Vagina (tissue), 2 donors: Measurements from ENCODE around the gene MTMR12. TPM values are rescaled to one million over a fixed set of nuclear protein-coding genes. Genes with fewer than 3 reads are reported as not detected.

Source experiments
- DNase-seq, 2 donors: peaks; one replicate each; pipeline ENCODE4 v3.0.0-alpha.2; 2017; ENCODE audit errors: extremely low spot score in 2 of 2
- H3K27ac ChIP-seq: fragments of 200-600 bp; sonication (generic); one replicate; pipeline ENCODE4 v1.5.1; 2019
- H3K27me3 ChIP-seq: fragments of 200-600 bp; sonication (generic); one replicate; pipeline ENCODE4 v1.5.1; 2019
- H3K36me3 ChIP-seq, 2 donors: fragments of 200-600 bp; sonication (generic); one replicate each; pipeline ENCODE4 v1.5.1; 2017 to 2019
- H3K4me1 ChIP-seq: fragments of 200-600 bp; sonication (generic); one replicate; pipeline ENCODE4 v1.5.1; 2019
- H3K4me3 ChIP-seq, 2 donors: fragments of 200-600 bp; sonication (generic); 1 replicate in 1 of 2; 2 replicates in 1 of 2; pipeline ENCODE4 v1.5.1; 2016 to 2019
- H3K9me3 ChIP-seq: fragments of 200-600 bp; sonication (generic); one replicate; pipeline ENCODE4 v1.5.1; 2019
- POLR2A ChIP-seq, 2 donors: fragments of 450-650 bp; IDR thresholded peaks; one replicate each; pipeline ENCODE4 v1.6.1; 2017; ENCODE audit warnings: antibody characterized with exemption in 2 of 2, mild to moderate bottlenecking in 2 of 2, moderate library complexity in 2 of 2
- POLR2AphosphoS5 ChIP-seq, 2 donors: sonication (generic); formaldehyde crosslinking; IDR thresholded peaks; one replicate each; pipeline ENCODE4 v1.9.0; 2017; ENCODE audit warnings: antibody characterized with exemption in 2 of 2, mild to moderate bottlenecking in 2 of 2, low read depth in 1 of 2; ENCODE audit not compliant: insufficient read depth in 1 of 2
- intact Hi-C: fragments of 100-400 bp; cut with DNase I; formaldehyde crosslinking; loops from one replicate; pipeline ENCODE4 v1.15.1; 2023
- total RNA-seq: library from RNA; depleted of rRNA; stranded (reverse); fragments of >200 nt; gene quantifications from one replicate; pipeline ENCODE4 v1.2.3, GENCODE V29; 2016
- TF ChIP-seq, protein P1 (sequence below), 3 experiments: fragments of 450-650 bp in 2 of 3; fragments of 200-600 bp in 1 of 3; sonication (generic) in 1 of 3; IDR thresholded peaks; one replicate each; pipeline ENCODE4 v1.5.1; 2017 to 2019; ENCODE audit warnings: antibody characterized with exemption in 3 of 3, mild to moderate bottlenecking in 2 of 3, moderate library complexity in 2 of 3

Gene MTMR12
- total RNA-seq, 1 donor from 2014 or later, result 23.8 TPM

DNA sequence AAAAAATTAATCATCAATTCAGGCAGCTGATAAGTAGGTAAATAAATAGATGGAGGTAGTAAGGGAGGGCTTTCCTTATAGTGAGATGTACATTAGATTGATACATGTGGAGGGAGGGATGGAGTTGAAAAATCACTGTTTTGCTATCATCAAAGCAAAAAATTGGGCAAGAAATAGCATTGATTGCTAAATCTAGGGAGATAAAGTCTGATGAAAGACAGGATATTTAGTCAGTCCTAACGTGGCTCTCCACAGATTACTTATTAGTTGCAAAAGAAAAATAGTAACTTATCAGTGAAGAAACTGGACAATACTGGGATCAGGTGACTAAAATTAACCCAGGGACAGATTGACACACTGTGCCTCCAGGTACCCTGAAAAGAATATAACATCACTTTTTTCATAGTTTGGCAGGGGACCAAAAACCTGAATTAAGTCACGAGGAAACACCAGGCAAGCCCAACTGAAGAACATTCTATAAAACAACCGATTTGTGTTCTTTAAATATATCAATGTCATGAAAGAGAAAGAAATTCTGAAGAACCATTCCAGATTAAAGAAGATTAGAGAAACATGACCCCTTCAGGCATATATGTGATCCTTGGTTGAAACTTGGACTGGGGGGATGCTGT lies 111.5 kb downstream of the MTMR12 start:
- Histone ChIP-seq H3K27ac (no peak overlapping the region), H3K4me3 (no peak overlapping the region), H3K9me3 (no peaks in the 10 kb centered on the region), H3K36me3 (no peaks in the 10 kb centered on the region), H3K4me1 (peaks cover 11% of the 10 kb centered on the region), H3K27me3 (no peaks in the 10 kb centered on the region)
- intact Hi-C loops, result no loop called here
- TF ChIP-seq, protein P1, sequence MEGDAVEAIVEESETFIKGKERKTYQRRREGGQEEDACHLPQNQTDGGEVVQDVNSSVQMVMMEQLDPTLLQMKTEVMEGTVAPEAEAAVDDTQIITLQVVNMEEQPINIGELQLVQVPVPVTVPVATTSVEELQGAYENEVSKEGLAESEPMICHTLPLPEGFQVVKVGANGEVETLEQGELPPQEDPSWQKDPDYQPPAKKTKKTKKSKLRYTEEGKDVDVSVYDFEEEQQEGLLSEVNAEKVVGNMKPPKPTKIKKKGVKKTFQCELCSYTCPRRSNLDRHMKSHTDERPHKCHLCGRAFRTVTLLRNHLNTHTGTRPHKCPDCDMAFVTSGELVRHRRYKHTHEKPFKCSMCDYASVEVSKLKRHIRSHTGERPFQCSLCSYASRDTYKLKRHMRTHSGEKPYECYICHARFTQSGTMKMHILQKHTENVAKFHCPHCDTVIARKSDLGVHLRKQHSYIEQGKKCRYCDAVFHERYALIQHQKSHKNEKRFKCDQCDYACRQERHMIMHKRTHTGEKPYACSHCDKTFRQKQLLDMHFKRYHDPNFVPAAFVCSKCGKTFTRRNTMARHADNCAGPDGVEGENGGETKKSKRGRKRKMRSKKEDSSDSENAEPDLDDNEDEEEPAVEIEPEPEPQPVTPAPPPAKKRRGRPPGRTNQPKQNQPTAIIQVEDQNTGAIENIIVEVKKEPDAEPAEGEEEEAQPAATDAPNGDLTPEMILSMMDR (IDR thresholded peaks at IDR 0.05), result no peak
- TF ChIP-seq POLR2A (IDR thresholded peaks at IDR 0.05), result no peak
- TF ChIP-seq POLR2AphosphoS5 (IDR thresholded peaks at IDR 0.05; ENCODE audit: insufficient read depth in 1 of 2, low read depth in 1 of 2), result no peak
- no peak for DNase-seq

DNA sequence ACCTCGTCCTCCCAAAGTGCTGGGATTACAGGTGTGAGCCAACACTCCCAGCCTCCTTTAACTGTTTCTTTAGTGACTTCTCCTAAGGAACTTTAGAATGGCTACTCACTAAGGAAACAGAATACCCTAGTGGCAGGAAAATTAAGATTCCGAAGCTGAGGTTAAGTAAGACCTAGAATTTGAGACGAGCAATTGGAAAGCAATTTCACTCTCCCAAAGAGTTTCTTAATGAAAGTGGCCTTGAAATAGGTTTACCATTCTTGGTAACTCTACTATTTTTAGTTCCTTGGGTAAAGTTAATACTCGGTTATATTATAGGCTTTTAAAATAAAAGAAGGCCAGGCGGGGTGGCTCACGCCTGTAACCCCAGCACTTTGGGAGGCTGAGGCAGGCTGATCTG lies 115.7 kb downstream of the MTMR12 start:
- H3K36me3 ChIP-seq, result no peaks in the 10 kb centered on the region
- intact Hi-C loops, result no loop called here
- no peak for TF ChIP-seq POLR2A (IDR thresholded peaks at IDR 0.05)
- TF ChIP-seq, protein P1 (IDR thresholded peaks at IDR 0.05), result no peak
- no peak for TF ChIP-seq POLR2AphosphoS5 (IDR thresholded peaks at IDR 0.05; ENCODE audit: insufficient read depth in 1 of 2, low read depth in 1 of 2)
- H3K4me1 ChIP-seq, result peaks cover 23% of the 10 kb centered on the region
- no peak overlapping the region for H3K4me3 ChIP-seq
- H3K27me3 ChIP-seq, result no peaks in the 10 kb centered on the region
- no peaks in the 10 kb centered on the region for H3K9me3 ChIP-seq
- no peak for DNase-seq
- no peak overlapping the region for H3K27ac ChIP-seq

DNA sequence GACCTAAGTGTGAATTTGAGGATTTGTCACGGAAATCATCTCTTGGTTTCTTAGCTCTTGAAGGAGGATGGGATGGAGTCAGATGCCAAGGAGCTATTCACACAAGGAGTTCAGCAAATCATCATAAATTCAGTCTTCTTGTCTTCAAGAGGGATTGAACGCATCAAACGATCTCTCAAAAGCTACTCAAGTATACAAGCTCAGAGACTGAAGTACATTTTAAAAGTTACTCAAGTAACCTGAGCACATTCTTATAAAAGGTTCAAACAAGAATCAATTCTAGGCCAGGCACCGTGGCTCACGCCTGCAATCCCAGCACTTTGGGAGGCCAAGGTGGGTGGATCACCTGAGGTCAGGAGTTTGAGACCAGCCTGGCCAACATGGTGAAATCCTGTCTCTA lies 117.5 kb downstream of the MTMR12 start:
- H3K4me3 ChIP-seq, result no peak overlapping the region
- H3K9me3 ChIP-seq, result no peaks in the 10 kb centered on the region
- H3K27ac ChIP-seq, result no peak overlapping the region
- peaks cover 12% of the 10 kb centered on the region for H3K4me1 ChIP-seq
- no peak for DNase-seq
- intact Hi-C loops, result no loop called here
- H3K36me3 ChIP-seq, result no peaks in the 10 kb centered on the region
- no peaks in the 10 kb centered on the region for H3K27me3 ChIP-seq
- TF ChIP-seq, protein P1 (IDR thresholded peaks at IDR 0.05), result no peak
- no peak for TF ChIP-seq POLR2A (IDR thresholded peaks at IDR 0.05)

DNA sequence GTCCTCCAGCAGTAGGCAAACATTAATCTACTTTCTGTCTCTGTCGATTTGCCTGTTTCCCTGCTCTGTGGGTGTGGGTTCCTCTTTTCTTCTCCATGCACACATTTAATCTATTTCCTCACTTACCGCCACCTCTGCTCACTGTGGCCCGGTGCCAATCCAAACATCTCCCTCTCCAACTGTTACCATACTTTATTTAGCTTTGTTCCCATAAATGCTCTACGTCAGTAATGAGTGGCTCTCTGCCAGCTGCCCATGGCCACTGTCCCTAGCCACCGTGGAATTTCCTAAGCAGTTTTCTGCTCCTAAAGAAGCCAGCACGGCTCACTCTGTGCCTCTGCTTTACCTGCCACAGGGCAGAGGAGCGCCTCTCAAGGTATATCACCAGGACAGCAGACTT lies 119.1 kb downstream of the MTMR12 start:
- Histone ChIP-seq H3K4me3 (no peak overlapping the region), H3K27ac (peak overlapping the region; percentile 30), H3K9me3 (no peaks in the 10 kb centered on the region), H3K27me3 (no peaks in the 10 kb centered on the region), H3K4me1 (peaks cover 16% of the 10 kb centered on the region), H3K36me3 (no peaks in the 10 kb centered on the region)
- DNase-seq, result no peak
- TF ChIP-seq POLR2AphosphoS5 (IDR thresholded peaks at IDR 0.05; ENCODE audit: insufficient read depth in 1 of 2, low read depth in 1 of 2), result peak in 1 of 2 donors; percentile 84
- TF ChIP-seq, protein P1 (IDR thresholded peaks at IDR 0.05), result no peak
- intact Hi-C loops, result no loop called here

DNA sequence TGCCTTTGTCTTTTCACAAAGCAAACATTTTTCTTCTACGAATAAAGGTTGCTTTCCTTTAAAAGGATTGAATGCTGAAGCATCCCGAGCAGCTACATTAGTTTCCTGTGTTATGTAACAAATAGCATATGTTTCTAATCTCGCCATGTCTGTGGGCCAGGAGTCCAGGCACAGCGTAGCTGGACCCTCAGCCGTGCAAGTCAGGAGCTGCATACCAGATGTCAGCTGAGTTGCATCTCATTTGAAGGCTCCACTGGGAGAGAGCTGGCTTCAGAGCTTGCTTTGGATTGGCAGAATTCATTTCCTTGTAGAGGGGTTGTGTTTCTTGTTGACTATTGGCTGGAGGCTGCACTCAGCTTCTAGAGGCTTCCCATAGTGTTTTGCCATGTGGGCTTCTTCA lies 122.6 kb downstream of the MTMR12 start:
- intact Hi-C loops, result no loop called here
- TF ChIP-seq POLR2AphosphoS5 (IDR thresholded peaks at IDR 0.05; ENCODE audit: insufficient read depth in 1 of 2, low read depth in 1 of 2), result peak; percentile 12 to 50
- TF ChIP-seq POLR2A (IDR thresholded peaks at IDR 0.05), result no peak
- H3K27ac ChIP-seq, result no peak overlapping the region
- H3K9me3 ChIP-seq, result no peaks in the 10 kb centered on the region
- peaks cover 16% of the 10 kb centered on the region for H3K4me1 ChIP-seq
- H3K27me3 ChIP-seq, result no peaks in the 10 kb centered on the region
- no peaks in the 10 kb centered on the region for H3K36me3 ChIP-seq
- no peak for DNase-seq
- no peak overlapping the region for H3K4me3 ChIP-seq
